HepG2 (cell line): Measurements from ENCODE around the gene TBCCD1. TPM values are rescaled to one million over a fixed set of nuclear protein-coding genes. Genes with fewer than 3 reads are reported as not detected.

Experiments
- BCLAF1 ChIP-seq: fragments of 450-650 bp; IDR thresholded peaks from 2 replicates; pipeline ENCODE4 v1.6.1; 2017; ENCODE audit warnings: mild to moderate bottlenecking
- FOXP4 ChIP-seq: sonication (generic); formaldehyde crosslinking; IDR thresholded peaks from 2 replicates; pipeline ENCODE4 v1.4.0; 2020; ENCODE audit warnings: missing genetic modification reagents
- HNRNPLL ChIP-seq: fragments of 200-400 bp; formaldehyde crosslinking; IDR thresholded peaks from 2 replicates; pipeline ENCODE4 v1.6.1; 2017; ENCODE audit warnings: mild to moderate bottlenecking, low read depth, low read length; ENCODE audit not compliant: poor library complexity, severe bottlenecking
- HOXA7 ChIP-seq: sonication (generic); formaldehyde crosslinking; IDR thresholded peaks from 2 replicates; pipeline ENCODE4 v1.8.1; 2022; ENCODE audit warnings: mild to moderate bottlenecking, missing genetic modification reagents, moderate library complexity
- PAF1 ChIP-seq: IDR thresholded peaks from 2 replicates; pipeline ENCODE4 v1.6.1; 2016; ENCODE audit warnings: missing genetic modification reagents, missing compliant biosample characterization
- REXO4 ChIP-seq: sonication (generic); formaldehyde crosslinking; IDR thresholded peaks from 2 replicates; pipeline ENCODE4 v1.8.0; 2022; ENCODE audit warnings: missing genetic modification reagents, mild to moderate bottlenecking, borderline replicate concordance
- USF2 ChIP-seq, 2 experiments: sonication (generic) in 1 of 2; formaldehyde crosslinking in 1 of 2; IDR thresholded peaks; 2 replicates each; pipeline versions ENCODE4 v1.5.1 to v1.6.1; 2011 to 2020; ENCODE audit warnings: borderline replicate concordance in 1 of 2, low read depth in 1 of 2, low read length in 1 of 2, mild to moderate bottlenecking in 1 of 2, missing genetic modification reagents in 1 of 2, moderate library complexity in 1 of 2
- ZFAT ChIP-seq: sonication (generic); formaldehyde crosslinking; conservative IDR thresholded peaks from 2 replicates; pipeline ENCODE4 v1.8.1; 2023; ENCODE audit warnings: missing genetic modification reagents, inconsistent platforms
- ZNF10 ChIP-seq: sonication (generic); formaldehyde crosslinking; IDR thresholded peaks from 2 replicates; pipeline ENCODE4 v1.4.0; 2020; ENCODE audit warnings: mild to moderate bottlenecking, low read depth, missing genetic modification reagents, borderline replicate concordance
- ZNF17 ChIP-seq: sonication (generic); formaldehyde crosslinking; IDR thresholded peaks from 2 replicates; pipeline ENCODE4 v1.5.0; 2020; ENCODE audit warnings: mild to moderate bottlenecking, missing genetic modification reagents
- ZNF33A ChIP-seq: sonication (generic); formaldehyde crosslinking; IDR thresholded peaks from 2 replicates; pipeline ENCODE4 v1.5.1; 2020; ENCODE audit warnings: missing genetic modification reagents, mild to moderate bottlenecking, moderate library complexity, borderline replicate concordance
- ZNF512 ChIP-seq: sonication (generic); formaldehyde crosslinking; IDR thresholded peaks from 2 replicates; pipeline ENCODE4 v1.4.0; 2020; ENCODE audit warnings: mild to moderate bottlenecking, missing genetic modification reagents
- ZNF619 ChIP-seq: sonication (generic); formaldehyde crosslinking; IDR thresholded peaks from 2 replicates; pipeline ENCODE4 v1.4.0; 2020; ENCODE audit warnings: mild to moderate bottlenecking, missing genetic modification reagents
- ZNF737 ChIP-seq: sonication (generic); formaldehyde crosslinking; IDR thresholded peaks from 2 replicates; pipeline ENCODE4 v1.5.0; 2020; ENCODE audit warnings: missing genetic modification reagents, mild to moderate bottlenecking, borderline replicate concordance
- ZNF780A ChIP-seq: sonication (generic); formaldehyde crosslinking; IDR thresholded peaks from 2 replicates; pipeline ENCODE4 v1.8.0; 2022; ENCODE audit warnings: mild to moderate bottlenecking, missing genetic modification reagents, moderate library complexity
- ZNF800 ChIP-seq: sonication (generic); formaldehyde crosslinking; IDR thresholded peaks from 2 replicates; pipeline ENCODE4 v1.4.0; 2020; ENCODE audit warnings: missing genetic modification reagents
- polyA plus RNA-seq, 8 experiments: library from polyadenylated mRNA; depleted of rRNA in 3 of 8; stranded (reverse) in 7 of 8; unstranded in 1 of 8; fragments of >200 nt; fragmentation: Illumina TruSeq in 4 of 8; extraction: Trizol in 4 of 8; gene quantifications; 2 replicates each; pipeline versions ENCODE4 v1.2.1 to v1.2.3, GENCODE V29; 2011 to 2016; ENCODE audit warnings: low read depth in 4 of 8, missing spikeins in 1 of 8, mixed read lengths in 1 of 8; ENCODE audit not compliant: insufficient read depth in 1 of 8
- total RNA-seq, 5 experiments: library from RNA; depleted of rRNA; stranded (reverse); fragments of >200 nt; fragmentation: Illumina TruSeq; extraction: Trizol; gene quantifications; 2 replicates each; pipeline ENCODE4 v1.2.3, GENCODE V29; 2016; ENCODE audit warnings: low read depth in 1 of 5

Gene TBCCD1
- total and polyA plus RNA-seq, 2 of the 13 experiments (the other 11 are each of a cell fraction or from before 2014, with no cell fraction given), result 13.6 to 16.2 TPM

- TF ChIP-seq REXO4 (CRISPR knock-in tag) (no peak), ZNF619 (CRISPR knock-in tag) (no peak), ZNF33A (no peak), ZNF780A (no peak), ZNF800 (CRISPR knock-in tag) (no peak), PAF1 (peak; percentile 81), ZNF17 (CRISPR knock-in tag) (0 out of 2 replicates have a peak, but pooled peaks have one; percentile 13), ZNF512 (CRISPR knock-in tag) (0 out of 2 replicates have a peak, but pooled peaks have one; percentile 13), ZNF737 (CRISPR knock-in tag) (no peak), ZFAT (CRISPR knock-in tag) (0 out of 2 replicates have a peak, but pooled peaks have one; percentile 5), HOXA7 (CRISPR knock-in tag) (no peak; the same call in 1 of the 2 replicates), FOXP4 (CRISPR knock-in tag) (no peak), USF2 (IDR thresholded peaks at IDR 0.05; ENCODE audit: low read depth, low read length) (no peak), USF2 (CRISPR knock-in tag; IDR thresholded peaks at IDR 0.05; ENCODE audit: borderline replicate concordance) (no peak), HNRNPLL (no peak), ZNF10 (CRISPR knock-in tag) (no peak), BCLAF1 (no peak)
Observed at GRCh38 chr3:186613637-186614265, 46.6 kb upstream of the TBCCD1 start (continued).
